Measurements from ENCODE around the gene CASP12. TPM values are rescaled to one million over a fixed set of nuclear protein-coding genes. Genes with fewer than 3 reads are reported as not detected.

The CASP12 gene
- total RNA-seq, 1 donor, result 0.43 TPM

GRCh38 chr11:104908186-104908531, 9.9 kb upstream of the CASP12 start:
- no peak overlapping the region for H3K4me3 ChIP-seq (ENCODE audit: low read depth, low read length)
- DNase-seq (ENCODE audit: low read depth), result no peak
- TF ChIP-seq, protein P1, sequence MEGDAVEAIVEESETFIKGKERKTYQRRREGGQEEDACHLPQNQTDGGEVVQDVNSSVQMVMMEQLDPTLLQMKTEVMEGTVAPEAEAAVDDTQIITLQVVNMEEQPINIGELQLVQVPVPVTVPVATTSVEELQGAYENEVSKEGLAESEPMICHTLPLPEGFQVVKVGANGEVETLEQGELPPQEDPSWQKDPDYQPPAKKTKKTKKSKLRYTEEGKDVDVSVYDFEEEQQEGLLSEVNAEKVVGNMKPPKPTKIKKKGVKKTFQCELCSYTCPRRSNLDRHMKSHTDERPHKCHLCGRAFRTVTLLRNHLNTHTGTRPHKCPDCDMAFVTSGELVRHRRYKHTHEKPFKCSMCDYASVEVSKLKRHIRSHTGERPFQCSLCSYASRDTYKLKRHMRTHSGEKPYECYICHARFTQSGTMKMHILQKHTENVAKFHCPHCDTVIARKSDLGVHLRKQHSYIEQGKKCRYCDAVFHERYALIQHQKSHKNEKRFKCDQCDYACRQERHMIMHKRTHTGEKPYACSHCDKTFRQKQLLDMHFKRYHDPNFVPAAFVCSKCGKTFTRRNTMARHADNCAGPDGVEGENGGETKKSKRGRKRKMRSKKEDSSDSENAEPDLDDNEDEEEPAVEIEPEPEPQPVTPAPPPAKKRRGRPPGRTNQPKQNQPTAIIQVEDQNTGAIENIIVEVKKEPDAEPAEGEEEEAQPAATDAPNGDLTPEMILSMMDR (IDR thresholded peaks at IDR 0.05; ENCODE audit: insufficient read depth, low read depth, low read length), result no peak

GRCh38 chr11:104907521-104908185, 9.4 kb upstream of the CASP12 start:
- TF ChIP-seq, protein P1 (IDR thresholded peaks at IDR 0.05; ENCODE audit: insufficient read depth, low read depth, low read length), result no peak
- DNase-seq (ENCODE audit: low read depth), result no peak
- no peak overlapping the region for H3K4me3 ChIP-seq (ENCODE audit: low read depth, low read length)

- TF ChIP-seq, protein P1 (IDR thresholded peaks at IDR 0.05; ENCODE audit: insufficient read depth, low read depth, low read length), result peak; percentile 34
- H3K4me3 ChIP-seq (ENCODE audit: low read depth, low read length), result no peak overlapping the region
- DNase-seq (ENCODE audit: low read depth), result no peak
These were observed 7.0 kb upstream of the CASP12 start for GRCh38 chr11:104905271-104905670.

DNA sequence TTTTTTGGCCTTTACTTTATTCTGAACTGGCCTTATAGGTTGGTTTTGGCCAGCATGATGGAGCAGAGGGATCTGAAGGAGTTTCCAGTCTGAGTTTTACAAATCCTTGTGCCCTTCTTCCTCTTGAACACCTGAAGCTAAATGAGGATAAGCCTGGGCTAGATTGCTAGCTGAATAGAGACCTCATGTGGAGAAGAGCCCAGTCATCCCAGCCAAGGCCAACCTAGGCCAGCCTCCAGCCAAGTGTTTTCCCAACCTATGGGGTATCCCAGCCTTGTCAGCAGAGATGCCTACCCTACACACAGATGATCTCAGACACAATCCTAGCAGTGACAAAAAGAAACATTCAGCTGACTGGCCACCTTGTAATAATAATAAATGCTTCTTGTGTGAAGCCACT, 966 bp upstream of the CASP12 start:
- no peak overlapping the region for H3K4me3 ChIP-seq (ENCODE audit: low read depth, low read length)

GRCh38 chr11:104898685-104899013, 389 bp upstream of the CASP12 start:
- peak; percentile 26 for DNase-seq (ENCODE audit: low read depth)
- no peak overlapping the region for H3K4me3 ChIP-seq (ENCODE audit: low read depth, low read length)
- TF ChIP-seq, protein P1 (IDR thresholded peaks at IDR 0.05; ENCODE audit: insufficient read depth, low read depth, low read length), result no peak

More for the DNA sequence above, 966 bp upstream of the CASP12 start:
- TF ChIP-seq, protein P1 (IDR thresholded peaks at IDR 0.05; ENCODE audit: insufficient read depth, low read depth, low read length), result no peak
- no peak for DNase-seq (ENCODE audit: low read depth)

- no peak overlapping the region for H3K4me3 ChIP-seq (ENCODE audit: low read depth, low read length)
- TF ChIP-seq, protein P1 (IDR thresholded peaks at IDR 0.05; ENCODE audit: insufficient read depth, low read depth, low read length), result no peak
- no peak for DNase-seq (ENCODE audit: low read depth)
These were observed 2.6 kb downstream of the CASP12 start for GRCh38 chr11:104895634-104896033.

DNA sequence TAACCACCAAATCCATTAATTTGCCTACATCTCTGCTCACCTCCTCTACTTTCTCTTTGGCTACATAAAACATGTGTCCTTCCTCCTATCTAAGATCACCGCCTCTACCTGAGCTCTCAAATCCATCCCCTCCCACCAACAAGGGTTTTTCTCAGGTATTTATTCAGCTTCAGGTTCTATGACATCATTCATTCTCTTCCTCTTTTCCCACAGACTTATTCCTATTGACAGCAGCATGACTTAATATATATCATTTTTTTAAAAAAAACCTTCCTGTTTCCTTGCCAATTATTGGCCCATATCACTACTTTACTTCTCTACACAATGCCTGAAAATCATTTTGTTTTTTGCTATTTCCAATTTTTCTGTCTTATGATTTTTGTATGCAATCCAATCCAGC, 4.4 kb downstream of the CASP12 start:
- no peak overlapping the region for H3K4me3 ChIP-seq (ENCODE audit: low read depth, low read length)
- TF ChIP-seq, protein P1 (IDR thresholded peaks at IDR 0.05; ENCODE audit: insufficient read depth, low read depth, low read length), result no peak
- no peak for DNase-seq (ENCODE audit: low read depth)

Measured in fibroblast of villous mesenchyme (primary cell).